WERI-Rb-1 (cell line): ENCODE measurements around the gene SMLR1.

ENCODE experiments used
- DNase-seq: peaks from one replicate; pipeline ENCODE4 v3.0.0-alpha.2; 2020
- H3K27ac ChIP-seq: fragments of 250-450 bp; sonication (Bioruptor Pico); 2 replicates; pipeline ENCODE4 v1.5.1; 2020; ENCODE audit warnings: mild to moderate bottlenecking, moderate library complexity
- H3K27me3 ChIP-seq: fragments of 250-450 bp; sonication (Bioruptor Pico); 2 replicates; pipeline ENCODE4 v1.5.1; 2021; ENCODE audit warnings: mild to moderate bottlenecking, low read depth, moderate library complexity; ENCODE audit not compliant: insufficient read depth, severe bottlenecking
- H3K36me3 ChIP-seq: fragments of 250-450 bp; sonication (Bioruptor Pico); 2 replicates; pipeline ENCODE4 v1.5.1; 2020; ENCODE audit warnings: mild to moderate bottlenecking, moderate library complexity
- H3K4me3 ChIP-seq: 2 replicates; pipeline ENCODE4 v1.5.1; 2011; ENCODE audit warnings: low read depth, mild to moderate bottlenecking, control low read depth, low read length
- H3K9me3 ChIP-seq: fragments of 250-450 bp; sonication (Bioruptor Pico); 2 replicates; pipeline ENCODE4 v1.5.1; 2021; ENCODE audit warnings: mild to moderate bottlenecking, moderate library complexity; ENCODE audit not compliant: severe bottlenecking
- CTCF ChIP-seq: IDR thresholded peaks from 2 replicates; pipeline ENCODE4 v1.5.1; 2011; ENCODE audit warnings: low read depth, mild to moderate bottlenecking, control low read depth, inconsistent platforms, low read length

SMLR1 gene

DNA sequence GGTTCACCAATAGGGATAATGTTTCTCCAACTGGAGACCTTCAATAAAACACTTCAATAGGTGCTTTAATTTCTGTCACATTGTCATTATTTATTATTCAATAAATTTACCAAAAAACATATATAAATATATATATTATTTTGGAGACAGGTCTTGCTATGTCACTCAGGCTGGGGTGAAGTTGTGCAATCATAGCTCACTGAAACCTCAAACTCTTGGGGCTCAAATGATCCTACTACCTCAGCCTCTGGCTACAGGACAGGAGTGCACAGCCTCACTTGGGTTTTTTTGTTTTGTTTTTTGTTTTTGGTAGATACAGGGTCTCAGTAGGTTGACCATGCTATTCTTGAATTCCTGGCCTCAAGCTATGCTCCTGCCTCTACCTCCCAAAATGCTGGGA is 9.9 kb downstream of the SMLR1 start:
- no peaks in the 10 kb centered on the region for H3K36me3 ChIP-seq
- no peak for TF ChIP-seq CTCF
- no peak overlapping the region for H3K4me3 ChIP-seq
- H3K9me3 ChIP-seq = no peaks in the 10 kb centered on the region
- H3K27me3 ChIP-seq = no peaks in the 10 kb centered on the region
- DNase-seq = no peak
- no peak overlapping the region for H3K27ac ChIP-seq

DNA sequence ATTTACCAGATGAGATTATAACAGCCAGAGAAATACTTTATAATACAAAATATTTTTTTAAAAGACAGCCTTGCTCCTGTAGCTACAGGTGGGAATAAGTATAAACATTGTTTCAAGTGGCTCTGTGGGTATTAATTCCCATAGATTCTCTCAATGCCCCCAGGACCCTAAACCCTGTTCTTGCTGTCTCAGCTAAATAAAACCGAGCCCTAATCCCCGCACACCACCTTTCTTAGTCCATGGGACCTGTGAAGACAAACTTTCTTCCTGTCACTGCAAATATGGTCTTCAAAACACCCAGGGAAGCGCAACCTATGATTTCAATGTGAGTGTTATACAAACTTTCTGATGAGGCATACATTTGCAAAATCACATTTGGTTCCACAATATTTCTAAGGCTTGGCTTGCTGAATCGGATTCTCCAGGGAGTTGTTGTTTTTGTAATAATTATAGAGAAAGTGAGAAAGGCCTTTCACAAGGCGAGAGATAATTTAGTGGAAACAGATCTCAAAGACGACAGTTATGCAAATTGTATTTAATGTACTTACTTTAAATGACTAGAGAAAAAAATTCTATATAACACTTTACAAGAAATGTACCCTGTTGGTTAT is 11.1 kb downstream of the SMLR1 start:
- H3K4me3 ChIP-seq = no peak overlapping the region
- no peaks in the 10 kb centered on the region for H3K9me3 ChIP-seq
- no peak overlapping the region for H3K27ac ChIP-seq
- no peak for TF ChIP-seq CTCF
- H3K27me3 ChIP-seq = no peaks in the 10 kb centered on the region
- no peaks in the 10 kb centered on the region for H3K36me3 ChIP-seq
- DNase-seq = no peak

DNA sequence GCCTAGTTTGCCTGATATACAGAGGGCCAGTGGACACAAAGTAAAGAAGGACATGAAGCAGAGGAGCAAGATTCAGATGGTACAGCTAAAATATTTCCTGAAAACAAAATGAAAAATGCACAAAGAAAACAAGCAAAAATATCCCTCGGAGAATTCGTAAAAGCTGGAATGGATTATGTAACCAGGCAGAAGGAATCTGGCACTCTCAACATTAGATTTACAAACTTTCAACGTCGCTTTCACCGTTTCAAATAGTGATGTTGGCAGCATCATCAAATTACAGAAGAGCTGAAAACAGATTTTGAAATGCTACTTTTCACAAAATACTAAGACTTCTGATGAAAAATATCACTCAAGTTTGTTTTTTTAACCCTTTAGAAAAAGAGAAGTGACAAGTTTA is 11.7 kb downstream of the SMLR1 start:
- Histone ChIP-seq H3K27ac (no peak overlapping the region), H3K27me3 (no peaks in the 10 kb centered on the region), H3K36me3 (no peaks in the 10 kb centered on the region), H3K4me3 (no peak overlapping the region), H3K9me3 (no peaks in the 10 kb centered on the region)
- no peak for DNase-seq
- no peak for TF ChIP-seq CTCF

GRCh38 chr6:130839379-130839778 is 12.2 kb downstream of the SMLR1 start:
- Histone ChIP-seq H3K27ac (no peak overlapping the region), H3K4me3 (no peak overlapping the region), H3K36me3 (no peaks in the 10 kb centered on the region), H3K27me3 (no peaks in the 10 kb centered on the region), H3K9me3 (no peaks in the 10 kb centered on the region)
- TF ChIP-seq CTCF = no peak
- DNase-seq = no peak

DNA sequence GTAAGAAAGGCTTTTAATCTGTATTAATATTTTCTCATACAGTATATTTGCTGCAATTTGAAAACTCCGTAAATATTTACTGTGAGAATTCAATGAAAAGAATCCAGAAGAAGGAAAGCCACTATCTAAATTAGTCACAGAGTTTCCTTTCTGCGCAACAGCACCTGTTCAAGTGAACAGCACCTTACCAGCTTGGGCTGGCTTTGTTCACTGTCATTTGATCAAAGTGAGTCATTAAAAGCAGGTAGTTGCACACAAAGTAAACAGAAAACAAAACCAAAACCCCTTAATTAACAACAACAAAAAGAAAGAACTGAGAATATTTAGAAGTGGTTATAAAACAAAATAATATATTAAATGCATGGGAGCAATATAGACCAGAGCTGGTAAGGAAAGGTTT is 12.8 kb downstream of the SMLR1 start:
- H3K9me3 ChIP-seq = no peaks in the 10 kb centered on the region
- no peak overlapping the region for H3K27ac ChIP-seq
- no peaks in the 10 kb centered on the region for H3K27me3 ChIP-seq
- H3K4me3 ChIP-seq = no peak overlapping the region
- no peak for TF ChIP-seq CTCF
- DNase-seq = no peak
- no peaks in the 10 kb centered on the region for H3K36me3 ChIP-seq

- no peaks in the 10 kb centered on the region for H3K36me3 ChIP-seq
- no peak overlapping the region for H3K27ac ChIP-seq
- H3K9me3 ChIP-seq = no peaks in the 10 kb centered on the region
- TF ChIP-seq CTCF = no peak
- H3K27me3 ChIP-seq = no peaks in the 10 kb centered on the region
- H3K4me3 ChIP-seq = no peak overlapping the region
- no peak for DNase-seq
Observed at GRCh38 chr6:130841128-130841728, 14.0 kb downstream of the SMLR1 start.
